Spleen (tissue), 11 donors: ENCODE measurements around the gene KIF6. TPM values are rescaled to one million over a fixed set of nuclear protein-coding genes. Genes with fewer than 3 reads are reported as not detected.

ENCODE experiments used
- DNase-seq: peaks from one replicate; pipeline ENCODE4 v3.0.0-alpha.2; 2020
- H3K27ac ChIP-seq, 8 donors: fragments of 200-600 bp; sonication (generic) in 7 of 8; 1 replicate in 4 of 8; 2 replicates in 4 of 8; pipeline versions ENCODE4 v1.5.0 to v1.8.0; 2016 to 2021; ENCODE audit warnings: inconsistent platforms in 4 of 8, mild to moderate bottlenecking in 4 of 8, moderate library complexity in 1 of 8
- H3K27me3 ChIP-seq, 7 donors: fragments of 200-600 bp; sonication (generic) in 6 of 7; replicated peaks in 1 of 7; 1 replicate in 4 of 7; 2 replicates in 3 of 7; pipeline versions ENCODE4 v1.5.0 to v1.8.0; 2016 to 2021; ENCODE audit warnings: inconsistent platforms in 3 of 7, mild to moderate bottlenecking in 1 of 7
- H3K36me3 ChIP-seq, 6 donors: fragments of 200-600 bp; sonication (generic) in 5 of 6; 1 replicate in 4 of 6; 2 replicates in 2 of 6; pipeline versions ENCODE4 v1.5.0 to v1.8.0; 2016 to 2021; ENCODE audit warnings: inconsistent platforms in 2 of 6
- H3K4me1 ChIP-seq, 6 donors: fragments of 200-600 bp; sonication (generic) in 5 of 6; 1 replicate in 3 of 6; 2 replicates in 3 of 6; pipeline versions ENCODE4 v1.5.0 to v1.8.0; 2016 to 2021; ENCODE audit warnings: inconsistent platforms in 3 of 6
- H3K4me3 ChIP-seq, 8 donors: fragments of 200-600 bp; sonication (generic) in 7 of 8; 1 replicate in 4 of 8; 2 replicates in 4 of 8; pipeline versions ENCODE4 v1.5.0 to v1.8.0; 2016 to 2021; ENCODE audit warnings: inconsistent platforms in 4 of 8, mild to moderate bottlenecking in 4 of 8, moderate library complexity in 2 of 8
- H3K9me3 ChIP-seq, 8 donors: fragments of 200-600 bp; sonication (generic) in 7 of 8; 1 replicate in 4 of 8; 2 replicates in 4 of 8; pipeline versions ENCODE4 v1.5.0 to v1.8.0; 2016 to 2021; ENCODE audit warnings: inconsistent platforms in 4 of 8
- CTCF ChIP-seq, 11 experiments: fragments of 200-600 bp in 7 of 11; fragments of 450-650 bp in 4 of 11; sonication (generic) in 4 of 11; IDR thresholded peaks in 8 of 11; conservative IDR thresholded peaks in 3 of 11; 1 replicate in 7 of 11; 2 replicates in 4 of 11; pipeline versions ENCODE4 v1.4.0 to v1.8.0; 2016 to 2021; ENCODE audit warnings: antibody characterized with exemption in 11 of 11, inconsistent platforms in 4 of 11, mild to moderate bottlenecking in 1 of 11
- POLR2A ChIP-seq, 3 donors: fragments of 450-650 bp; IDR thresholded peaks; one replicate each; pipeline ENCODE4 v1.5.1; 2017; ENCODE audit warnings: antibody characterized with exemption in 3 of 3, mild to moderate bottlenecking in 1 of 3
- POLR2AphosphoS5 ChIP-seq, 3 donors: sonication (generic); formaldehyde crosslinking; IDR thresholded peaks; one replicate each; pipeline ENCODE4 v1.5.1; 2017; ENCODE audit warnings: antibody characterized with exemption in 3 of 3
- WGBS, 5 donors: extraction: QIAGEN DNeasy Blood & Tissue Kit in 3 of 5; methylation state at CpG; one replicate each; pipeline versions ENCODE4 v1.1.5 to v1.1.7; 2013 to 2018; 5-methylcytosine and 5-hydroxymethylcytosine counted together
- intact Hi-C: fragments of 100-400 bp; cut with DNase I; formaldehyde crosslinking; loops from one replicate; pipeline ENCODE4 v1.15.0; 2023; ENCODE audit warnings: low total_unique reads
- polyA plus RNA-seq, 3 donors: library from polyadenylated mRNA; stranded (reverse); fragments of 200-250 nt; gene quantifications; one replicate each; pipeline ENCODE4 v1.2.1, GENCODE V29; 2013
- total RNA-seq, 7 donors: library from RNA; depleted of rRNA in 3 of 7; stranded (reverse); fragments of >200 nt in 3 of 7; fragmentation: NEBNext Ultra II Directional in 4 of 7; extraction: Animal tissue kit (Norgen Biotek cat#: 25700) in 4 of 7; gene quantifications; one replicate each; pipeline versions ENCODE4 v1.1.0 to v1.2.1, GENCODE V29; 2016 to 2021
- donor health status: healthy with polysubstance abuse.
- donor health status: DM: no; HTN: no; CAD: no; lungs with moderate emphysema.
- donor health status: DM: no; HTN: no; CAD: no.
- donor health status: Bipolar disorder and iron deficiency.
- donor health status: healthy.
- donor health status: DM: no; HTN: no; CAD: no.
- donor health status: DM: yes; HTN: yes; CAD: no.

The KIF6 gene
- total and polyA plus RNA-seq, 10 donors: 0.10 to 0.75 (median 0.24) TPM; not detected in 3

GRCh38 chr6:39615622-39616021 is 109.6 kb downstream of the KIF6 start:
- Histone ChIP-seq H3K36me3 (no peaks in the 10 kb centered on the region), H3K9me3 (no peaks in the 10 kb centered on the region), H3K4me3 (no peak overlapping the region), H3K27ac (no peak overlapping the region), H3K27me3 (no peaks in the 10 kb centered on the region), H3K4me1 (no peaks in the 10 kb centered on the region)
- no peak for DNase-seq
- TF ChIP-seq CTCF (IDR thresholded peaks at IDR 0.05 in 8 of 11, conservative IDR thresholded peaks at IDR 0.05 in 3 of 11) (no peak), POLR2A (IDR thresholded peaks at IDR 0.05) (no peak), POLR2AphosphoS5 (IDR thresholded peaks at IDR 0.05) (no peak)
- WGBS, 5 donors: 41 to 71% (median 71%) methylated on average over 1 of the region's 1 CpG
- intact Hi-C loops: no loop called here

GRCh38 chr6:39614393-39614950 is 110.7 kb downstream of the KIF6 start:
- intact Hi-C loops: no loop called here
- WGBS, 5 donors: 81 to 92% (median 87%) methylated on average over 2 of the region's 2 CpGs
- DNase-seq: no peak

GRCh38 chr6:39610221-39610620 is 115.0 kb downstream of the KIF6 start:
- intact Hi-C loops: no loop called here
- Histone ChIP-seq H3K27me3 (no peaks in the 10 kb centered on the region), H3K4me3 (no peak overlapping the region), H3K36me3 (no peaks in the 10 kb centered on the region), H3K27ac (peak overlapping the region in 3 of 8 donors; percentile 12 to 59 (median 25)), H3K4me1 (no peaks in the 10 kb centered on the region), H3K9me3 (no peaks in the 10 kb centered on the region)
- TF ChIP-seq POLR2A (IDR thresholded peaks at IDR 0.05) (no peak), CTCF (IDR thresholded peaks at IDR 0.05 in 8 of 11, conservative IDR thresholded peaks at IDR 0.05 in 3 of 11) (no peak), POLR2AphosphoS5 (IDR thresholded peaks at IDR 0.05) (no peak)
- no peak for DNase-seq
- 40 to 53% (median 49%) methylated on average over 3 of the region's 3 CpGs for WGBS, 5 donors

More at GRCh38 chr6:39614393-39614950, 110.7 kb downstream of the KIF6 start:
- H3K9me3 ChIP-seq: no peaks in the 10 kb centered on the region
- TF ChIP-seq POLR2A (IDR thresholded peaks at IDR 0.05): no peak
- no peak for TF ChIP-seq CTCF (IDR thresholded peaks at IDR 0.05 in 8 of 11, conservative IDR thresholded peaks at IDR 0.05 in 3 of 11)
- no peak for TF ChIP-seq POLR2AphosphoS5 (IDR thresholded peaks at IDR 0.05)
- no peaks in the 10 kb centered on the region for H3K36me3 ChIP-seq
- H3K4me1 ChIP-seq: no peaks in the 10 kb centered on the region
- no peak overlapping the region for H3K27ac ChIP-seq
- H3K27me3 ChIP-seq: no peaks in the 10 kb centered on the region
- no peak overlapping the region for H3K4me3 ChIP-seq

- no peak overlapping the region for H3K4me3 ChIP-seq
- TF ChIP-seq CTCF (IDR thresholded peaks at IDR 0.05 in 8 of 11, conservative IDR thresholded peaks at IDR 0.05 in 3 of 11) (no peak), POLR2A (IDR thresholded peaks at IDR 0.05) (no peak), POLR2AphosphoS5 (IDR thresholded peaks at IDR 0.05) (no peak)
- no peaks in the 10 kb centered on the region for H3K9me3 ChIP-seq
- intact Hi-C loops: no loop called here
- no peak for DNase-seq
- no peaks in the 10 kb centered on the region for H3K4me1 ChIP-seq
- H3K27me3 ChIP-seq: no peaks in the 10 kb centered on the region
- H3K27ac ChIP-seq: peak overlapping the region in 1 of 8 donors; percentile 59
- 65 to 77% (median 71%) methylated on average over 7 of the region's 7 CpGs for WGBS, 5 donors
- no peaks in the 10 kb centered on the region for H3K36me3 ChIP-seq
Observed at GRCh38 chr6:39608652-39609345, 116.4 kb downstream of the KIF6 start.
